Stimulated activated CD8-positive, alpha-beta memory T cell treated with anti-CD3 and anti-CD28 coated beads, Interleukin-15, amount 100 ng/mL, for 48 hours (primary cell): ENCODE data around the gene MMUT.
"Not testable (repeated sequence)": the region's sequence is repeated elsewhere in the genome, so short reads cannot be mapped to it uniquely, and the experiment has no call there.

Experiments
- DNase-seq, 2 donors: peaks; one replicate each; pipeline ENCODE4 v3.0.0-alpha.2; 2020; ENCODE audit warnings: low read depth in 2 of 2

Gene MMUT

GRCh38 chr6:49462927-49463611 lies at the start of gene MMUT, which contains the start of gene CENPQ:
MMUT (minus strand) TSS chr6:49463253; CDS start chr6:49459466, 3,787 bp downstream.
CENPQ (plus strand) TSS chr6:49463370; CDS start chr6:49470177, 6,807 bp downstream.
- peak; percentile 84 to 86 for DNase-seq

- DNase-seq, result no peak
Observed at GRCh38 chr6:49509342-49509741, 46.3 kb upstream of the MMUT start.

GRCh38 chr6:49506569-49507111 lies 43.6 kb upstream of the MMUT start:
- DNase-seq, result no peak

GRCh38 chr6:49504666-49505065 lies 41.6 kb upstream of the MMUT start:
- DNase-seq, result no peak

- no peak for DNase-seq
Observed at GRCh38 chr6:49499623-49500022, 36.6 kb upstream of the MMUT start, which contains the start of gene GLYATL3. GLYATL3 (plus strand) TSS chr6:49499923; CDS start chr6:49511991, 12,068 bp downstream.

GRCh38 chr6:49499126-49499525 lies 36.1 kb upstream of the MMUT start:
- no peak for DNase-seq

GRCh38 chr6:49497304-49497703 lies 34.3 kb upstream of the MMUT start:
- DNase-seq, result no peak

- DNase-seq, result no peak
Observed at GRCh38 chr6:49490633-49491032, 27.6 kb upstream of the MMUT start.

- DNase-seq, result not testable (repeated sequence)
Observed at GRCh38 chr6:49483380-49483779, 20.3 kb upstream of the MMUT start.

- not testable (repeated sequence) for DNase-seq
Observed at GRCh38 chr6:49481846-49482245, 18.8 kb upstream of the MMUT start.

GRCh38 chr6:49479308-49479970 lies 16.4 kb upstream of the MMUT start:
- DNase-seq, result no peak

- not testable (repeated sequence) for DNase-seq
Observed at GRCh38 chr6:49476564-49476963, 13.5 kb upstream of the MMUT start.

- DNase-seq, result no peak
Observed at GRCh38 chr6:49468042-49468441, 5.0 kb upstream of the MMUT start.

- no peak for DNase-seq
Observed at GRCh38 chr6:49464691-49465090, 1.6 kb upstream of the MMUT start.

GRCh38 chr6:49463612-49463967 lies 537 bp upstream of the MMUT start:
- DNase-seq, result no peak

- no peak for DNase-seq
Observed at GRCh38 chr6:49462599-49462926, 490 bp downstream of the MMUT start.

- DNase-seq, result no peak
Observed at GRCh38 chr6:49462071-49462470, 982 bp downstream of the MMUT start.

- no peak for DNase-seq
Observed at GRCh38 chr6:49457771-49458170, 5.3 kb downstream of the MMUT start.

GRCh38 chr6:49454787-49455709 lies 8.0 kb downstream of the MMUT start:
- DNase-seq, result no peak

GRCh38 chr6:49453221-49453620 lies 9.8 kb downstream of the MMUT start:
- DNase-seq, result no peak

- no peak for DNase-seq
Observed at GRCh38 chr6:49430866-49431265, 32.2 kb downstream of the MMUT start.

GRCh38 chr6:49430187-49430586 lies 32.9 kb downstream of the MMUT start:
- DNase-seq, result no peak
